Loucy (cell line): ENCODE measurements around the gene SCAMP1.

Experiments used
- CTCF ChIP-seq: fragments of 200-600 bp; sonication (generic); conservative IDR thresholded peaks from 2 replicates; pipeline ENCODE4 v1.5.1; 2014; ENCODE audit warnings: mild to moderate bottlenecking, antibody characterized with exemption, low read length
- EZH2phosphoT487 ChIP-seq: fragments of 200-600 bp; IDR thresholded peaks from 2 replicates; pipeline ENCODE4 v1.6.1; 2018; ENCODE audit warnings: antibody characterized with exemption, mild to moderate bottlenecking, moderate library complexity, borderline replicate concordance

GRCh38 chr5:78507531-78507930, 147.1 kb downstream of the SCAMP1 start:
- TF ChIP-seq CTCF (no peak), EZH2phosphoT487 (no peak)
